Suprapubic skin (tissue), 4 donors: ENCODE measurements around the gene RHBDF1.

ENCODE experiments used
- CTCF ChIP-seq, 2 donors: fragments of 200-600 bp in 1 of 2; fragments of 450-650 bp in 1 of 2; sonication (generic) in 1 of 2; IDR thresholded peaks; one replicate each; pipeline ENCODE4 v1.5.1; 2016 to 2019; ENCODE audit warnings: antibody characterized with exemption in 2 of 2, mild to moderate bottlenecking in 1 of 2, moderate library complexity in 1 of 2
- EP300 ChIP-seq: sonication (generic); formaldehyde crosslinking; IDR thresholded peaks from one replicate; pipeline ENCODE4 v1.6.1; 2017; ENCODE audit warnings: antibody characterized with exemption
- POLR2A ChIP-seq, 2 donors: fragments of 450-650 bp; IDR thresholded peaks; one replicate each; pipeline ENCODE4 v1.6.1; 2017; ENCODE audit warnings: antibody characterized with exemption in 2 of 2, mild to moderate bottlenecking in 2 of 2, moderate library complexity in 2 of 2
- POLR2AphosphoS5 ChIP-seq, 3 donors: sonication (generic); formaldehyde crosslinking; IDR thresholded peaks; one replicate each; pipeline ENCODE4 v1.6.1; 2017; ENCODE audit warnings: antibody characterized with exemption in 3 of 3

- no peak for TF ChIP-seq CTCF (IDR thresholded peaks at IDR 0.05)
- TF ChIP-seq POLR2A (IDR thresholded peaks at IDR 0.05), result no peak
- TF ChIP-seq EP300, result no peak
- TF ChIP-seq POLR2AphosphoS5 (IDR thresholded peaks at IDR 0.05), result no peak
Observed at GRCh38 chr16:36336-36984, 36.0 kb downstream of the RHBDF1 start.
